Measurements from ENCODE around the gene PCDHGA5.
"Not testable (repeated sequence)": the region's sequence is repeated elsewhere in the genome, so short reads cannot be mapped to it uniquely, and the experiment has no call there.

PCDHGA5 gene

GRCh38 chr5:141388661-141389060, 24.7 kb downstream of the PCDHGA5 start:
- no peak for DNase-seq

GRCh38 chr5:141389153-141390042, 25.4 kb downstream of the PCDHGA5 start:
- no peak for DNase-seq

- no peak for DNase-seq
These were observed 28.7 kb downstream of the PCDHGA5 start, which contains the start of gene PCDHGA8 for GRCh38 chr5:141392429-141393198. PCDHGA8 (plus strand) TSS chr5:141392633; CDS start chr5:141392814, 181 bp downstream.

- no peak for DNase-seq
These were observed 29.3 kb downstream of the PCDHGA5 start for GRCh38 chr5:141393267-141393666.

- DNase-seq = not testable (repeated sequence)
These were observed 30.6 kb downstream of the PCDHGA5 start for GRCh38 chr5:141394401-141395187.

- not testable (repeated sequence) for DNase-seq
These were observed 34.0 kb downstream of the PCDHGA5 start, which contains the start of gene PCDHGB5 for GRCh38 chr5:141397756-141398551. PCDHGB5 (plus strand) TSS chr5:141397947; CDS start chr5:141398128, 181 bp downstream.

- DNase-seq = no peak
These were observed 34.6 kb downstream of the PCDHGA5 start for GRCh38 chr5:141398608-141399007.

- DNase-seq = no peak
These were observed 35.7 kb downstream of the PCDHGA5 start for GRCh38 chr5:141399555-141400258.

GRCh38 chr5:141402553-141403243, 38.7 kb downstream of the PCDHGA5 start, which contains the start of gene PCDHGA9:
PCDHGA9 (plus strand) TSS chr5:141402778; CDS start chr5:141402953, 175 bp downstream.
- no peak for DNase-seq

GRCh38 chr5:141403387-141403786, 39.4 kb downstream of the PCDHGA5 start:
- no peak for DNase-seq

- not testable (repeated sequence) for DNase-seq
These were observed 44.0 kb downstream of the PCDHGA5 start, which contains the start of gene PCDHGB6 for GRCh38 chr5:141407790-141408505. PCDHGB6 (plus strand) TSS chr5:141408021; CDS start chr5:141408203, 182 bp downstream.

- no peak for DNase-seq
These were observed 45.8 kb downstream of the PCDHGA5 start for GRCh38 chr5:141409598-141410306.

- DNase-seq = no peak
These were observed 47.6 kb downstream of the PCDHGA5 start for GRCh38 chr5:141411575-141411974.

- no peak for DNase-seq
These were observed 49.0 kb downstream of the PCDHGA5 start, which contains the start of gene PCDHGA10 for GRCh38 chr5:141412854-141413539. PCDHGA10 (plus strand) TSS chr5:141412987; CDS start chr5:141413176, 189 bp downstream.

- no peak for DNase-seq
These were observed 49.6 kb downstream of the PCDHGA5 start for GRCh38 chr5:141413540-141414069.

- DNase-seq = not testable (repeated sequence)
These were observed 50.7 kb downstream of the PCDHGA5 start for GRCh38 chr5:141414548-141415274.

- DNase-seq = not testable (repeated sequence)
These were observed 51.3 kb downstream of the PCDHGA5 start for GRCh38 chr5:141415275-141415618.
